MM.1S (cell line): Measurements from ENCODE around the gene FAM117B.

ENCODE experiments used
- DNase-seq: peaks from one replicate; pipeline ENCODE4 v3.0.0-alpha.2; 2015
- H2AFZ ChIP-seq: fragments of 300-600 bp; sonication (generic); 2 replicates; pipeline ENCODE4 v1.6.0; 2016; ENCODE audit warnings: antibody characterized with exemption, low read length
- H3F3A ChIP-seq: fragments of 300-600 bp; sonication (generic); 2 replicates; pipeline ENCODE4 v1.6.1; 2016; ENCODE audit warnings: mild to moderate bottlenecking, antibody characterized with exemption, low read length, moderate library complexity, mixed read lengths; ENCODE audit not compliant: insufficient read depth
- H3K27ac ChIP-seq: fragments of 300-600 bp; sonication (generic); 2 replicates; pipeline ENCODE4 v1.5.1; 2016; ENCODE audit warnings: mild to moderate bottlenecking, low read length
- H3K27me3 ChIP-seq: fragments of 300-600 bp; sonication (generic); replicated peaks from 2 replicates; pipeline ENCODE4 v1.6.0; 2016; ENCODE audit warnings: low read length; ENCODE audit not compliant: insufficient read depth
- H3K36me3 ChIP-seq: fragments of 300-600 bp; sonication (generic); replicated peaks from 2 replicates; pipeline ENCODE4 v1.6.1; 2016; ENCODE audit warnings: mild to moderate bottlenecking, low read length, mixed read lengths; ENCODE audit not compliant: insufficient read depth
- H3K4me1 ChIP-seq: fragments of 300-600 bp; sonication (generic); 2 replicates; pipeline ENCODE4 v1.6.1; 2016; ENCODE audit warnings: low read length, mixed read lengths
- H3K4me2 ChIP-seq: fragments of 300-600 bp; sonication (generic); 2 replicates; pipeline ENCODE4 v1.6.0; 2016; ENCODE audit warnings: low read depth, low read length
- H3K4me3 ChIP-seq: fragments of 300-600 bp; sonication (generic); 2 replicates; pipeline ENCODE4 v1.5.1; 2016; ENCODE audit warnings: low read length, mixed read lengths
- H3K79me2 ChIP-seq: fragments of 300-600 bp; sonication (generic); 2 replicates; pipeline ENCODE4 v1.6.1; 2016; ENCODE audit warnings: mixed run types, low read length, mixed read lengths
- H3K9ac ChIP-seq: fragments of 300-600 bp; sonication (generic); 2 replicates; pipeline ENCODE4 v1.6.1; 2016; ENCODE audit warnings: low read length, mixed read lengths
- H3K9me2 ChIP-seq: fragments of 300-600 bp; sonication (generic); replicated peaks from 2 replicates; pipeline ENCODE4 v1.6.1; 2016; ENCODE audit warnings: mild to moderate bottlenecking, low read length, mixed read lengths; ENCODE audit not compliant: insufficient read depth
- H3K9me3 ChIP-seq: fragments of 300-600 bp; sonication (generic); replicated peaks from 2 replicates; pipeline ENCODE4 v1.6.1; 2016; ENCODE audit warnings: mild to moderate bottlenecking, low read length, mixed read lengths; ENCODE audit not compliant: insufficient read depth
- H4K20me1 ChIP-seq: fragments of 300-600 bp; sonication (generic); 2 replicates; pipeline ENCODE4 v1.6.1; 2016; ENCODE audit warnings: mild to moderate bottlenecking, low read length, moderate library complexity, mixed read lengths; ENCODE audit not compliant: insufficient read depth
- EZH2 ChIP-seq: fragments of 300-600 bp; sonication (generic); optimal IDR thresholded peaks from 2 replicates; pipeline ENCODE3; 2017; ENCODE audit warnings: low read depth, mild to moderate bottlenecking, antibody characterized with exemption, low read length, mixed read lengths
- EZH2phosphoT487 ChIP-seq: fragments of 300-600 bp; sonication (generic); IDR thresholded peaks from 2 replicates; pipeline ENCODE4 v1.6.1; 2018; ENCODE audit warnings: antibody characterized with exemption, low read length
- TF ChIP-seq, protein P1 (sequence below): fragments of 300-600 bp; sonication (generic); IDR thresholded peaks from 2 replicates; pipeline ENCODE4 v1.5.1; 2016; ENCODE audit warnings: antibody characterized with exemption, low read length, mixed read lengths

Gene FAM117B

DNA sequence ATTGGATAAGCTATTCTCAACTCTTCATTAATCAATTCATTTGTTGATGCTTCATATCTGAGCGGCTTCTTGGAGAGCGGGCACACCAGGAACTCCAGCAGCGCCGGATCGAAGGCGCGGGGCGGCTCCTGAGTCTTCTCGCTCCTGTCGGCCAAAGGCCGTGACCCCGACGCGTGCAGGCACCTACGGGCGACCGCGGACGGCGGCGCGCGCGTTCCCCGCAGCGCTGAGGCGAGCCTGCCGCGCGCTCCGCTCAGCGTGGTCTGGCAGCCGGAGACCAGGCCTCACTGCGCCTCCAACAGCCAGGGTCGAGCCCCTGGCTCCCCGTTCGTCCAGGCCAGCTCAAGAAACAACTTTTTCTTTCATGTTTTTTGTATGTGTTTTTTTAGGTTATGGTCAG lies 139.3 kb downstream of the FAM117B start:
- Histone ChIP-seq H4K20me1 (no peaks in the 10 kb centered on the region), H2AFZ (no peak overlapping the region), H3K4me2 (no peak overlapping the region), H3K27ac (no peak overlapping the region), H3K9ac (no peak overlapping the region), H3F3A (no peaks in the 10 kb centered on the region), H3K9me3 (no peaks in the 10 kb centered on the region), H3K4me3 (no peak overlapping the region), H3K9me2 (no peaks in the 10 kb centered on the region), H3K27me3 (no peaks in the 10 kb centered on the region), H3K79me2 (no peaks in the 10 kb centered on the region), H3K4me1 (no peaks in the 10 kb centered on the region), H3K36me3 (no peaks in the 10 kb centered on the region)
- no peak for DNase-seq
- TF ChIP-seq EZH2 = no peak
- TF ChIP-seq EZH2phosphoT487 = no peak
- TF ChIP-seq, protein P1, sequence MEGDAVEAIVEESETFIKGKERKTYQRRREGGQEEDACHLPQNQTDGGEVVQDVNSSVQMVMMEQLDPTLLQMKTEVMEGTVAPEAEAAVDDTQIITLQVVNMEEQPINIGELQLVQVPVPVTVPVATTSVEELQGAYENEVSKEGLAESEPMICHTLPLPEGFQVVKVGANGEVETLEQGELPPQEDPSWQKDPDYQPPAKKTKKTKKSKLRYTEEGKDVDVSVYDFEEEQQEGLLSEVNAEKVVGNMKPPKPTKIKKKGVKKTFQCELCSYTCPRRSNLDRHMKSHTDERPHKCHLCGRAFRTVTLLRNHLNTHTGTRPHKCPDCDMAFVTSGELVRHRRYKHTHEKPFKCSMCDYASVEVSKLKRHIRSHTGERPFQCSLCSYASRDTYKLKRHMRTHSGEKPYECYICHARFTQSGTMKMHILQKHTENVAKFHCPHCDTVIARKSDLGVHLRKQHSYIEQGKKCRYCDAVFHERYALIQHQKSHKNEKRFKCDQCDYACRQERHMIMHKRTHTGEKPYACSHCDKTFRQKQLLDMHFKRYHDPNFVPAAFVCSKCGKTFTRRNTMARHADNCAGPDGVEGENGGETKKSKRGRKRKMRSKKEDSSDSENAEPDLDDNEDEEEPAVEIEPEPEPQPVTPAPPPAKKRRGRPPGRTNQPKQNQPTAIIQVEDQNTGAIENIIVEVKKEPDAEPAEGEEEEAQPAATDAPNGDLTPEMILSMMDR = no peak

DNA sequence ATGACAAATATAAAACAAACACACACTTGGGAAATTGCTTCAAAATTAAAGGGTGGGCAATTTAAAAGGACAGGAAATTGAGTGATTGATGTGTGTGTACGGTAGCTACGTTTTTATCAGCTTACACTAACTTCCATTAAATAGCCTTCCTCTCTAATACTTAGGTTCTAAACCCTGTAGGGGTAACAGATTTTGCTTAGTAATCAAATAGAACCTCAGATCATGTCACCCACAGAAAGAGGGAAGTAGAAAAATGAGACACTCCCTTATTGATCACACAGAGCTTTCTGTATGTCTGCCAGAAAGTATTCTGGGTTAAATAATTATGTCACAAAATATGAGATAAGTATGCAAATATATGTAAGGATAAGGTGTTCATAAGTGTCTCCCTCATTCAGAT lies 143.4 kb downstream of the FAM117B start:
- Histone ChIP-seq H3K27ac (no peak overlapping the region), H3K9me2 (no peaks in the 10 kb centered on the region), H4K20me1 (no peaks in the 10 kb centered on the region), H3K9ac (no peak overlapping the region), H3K27me3 (no peaks in the 10 kb centered on the region), H3K9me3 (no peaks in the 10 kb centered on the region), H3K4me1 (no peaks in the 10 kb centered on the region), H3K4me2 (no peak overlapping the region), H3F3A (no peaks in the 10 kb centered on the region), H3K4me3 (no peak overlapping the region), H3K36me3 (no peaks in the 10 kb centered on the region), H3K79me2 (no peaks in the 10 kb centered on the region), H2AFZ (no peak overlapping the region)
- DNase-seq = no peak
- TF ChIP-seq EZH2phosphoT487 (no peak), EZH2 (no peak)
- TF ChIP-seq, protein P1 = no peak

DNA sequence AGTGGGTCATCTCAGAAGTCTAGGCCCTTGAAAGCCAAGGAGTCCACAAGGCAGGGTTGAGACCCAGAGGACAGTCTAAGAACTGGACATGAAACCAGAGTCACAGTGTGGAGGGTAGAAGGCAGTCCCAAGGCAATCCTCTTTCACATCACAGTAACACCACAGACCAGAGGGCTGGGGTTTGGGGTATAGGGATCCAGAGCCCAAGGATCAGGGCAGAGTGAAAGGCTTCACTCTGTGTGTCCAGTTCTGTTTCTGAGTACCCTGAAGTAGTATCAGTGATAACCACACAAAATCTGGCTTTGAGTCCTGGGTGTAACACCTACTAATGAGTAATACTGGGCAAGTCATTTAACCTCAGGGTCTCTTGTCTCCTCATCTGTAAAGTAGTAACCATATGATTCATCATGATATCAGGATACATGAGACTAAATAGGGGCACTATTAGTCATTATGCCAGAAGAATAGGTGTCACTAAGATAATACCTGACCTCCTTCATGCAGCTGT lies 145.8 kb downstream of the FAM117B start:
- TF ChIP-seq, protein P1 = no peak
- H3K79me2 ChIP-seq = no peaks in the 10 kb centered on the region
- H3F3A ChIP-seq = no peaks in the 10 kb centered on the region
- no peak overlapping the region for H2AFZ ChIP-seq
- H3K4me1 ChIP-seq = no peaks in the 10 kb centered on the region
- no peak overlapping the region for H3K4me2 ChIP-seq
- no peaks in the 10 kb centered on the region for H3K9me3 ChIP-seq
- no peaks in the 10 kb centered on the region for H3K36me3 ChIP-seq
- H3K27me3 ChIP-seq = no peaks in the 10 kb centered on the region
- no peak for DNase-seq
- no peaks in the 10 kb centered on the region for H4K20me1 ChIP-seq
- H3K9me2 ChIP-seq = no peaks in the 10 kb centered on the region
- H3K9ac ChIP-seq = no peak overlapping the region
- H3K4me3 ChIP-seq = no peak overlapping the region
- no peak overlapping the region for H3K27ac ChIP-seq
